Measurements from ENCODE around the gene POLR3GL. TPM values are rescaled to one million over a fixed set of nuclear protein-coding genes. Genes with fewer than 3 reads are reported as not detected.

Gene POLR3GL
- total and polyA plus RNA-seq, 10 of the 15 experiments (the other 5 are each of a cell fraction or from before 2014, with no cell fraction given), result 12.8 to 47.0 (median 26.6) TPM

GRCh38 chr1:145996433-145997015 is 32.0 kb downstream of the POLR3GL start, which contains the start of gene TXNIP (continued):
- TF ChIP-seq RB1 (IDR thresholded peaks at IDR 0.05; ENCODE audit: borderline replicate concordance) (no peak), SUPT20H (IDR thresholded peaks at IDR 0.05; ENCODE audit: borderline replicate concordance, control insufficient read depth, low read depth, low read length) (no peak), ESRRA (IDR thresholded peaks at IDR 0.05; ENCODE audit: low read length) (0 out of 2 replicates have a peak, but pooled peaks have one; percentile 32), HDAC6 (IDR thresholded peaks at IDR 0.05; ENCODE audit: unreplicated experiment) (no peak), EGR1 (IDR thresholded peaks at IDR 0.05; ENCODE audit: borderline replicate concordance in 1 of 2, low read depth in 2 of 2, low read length in 2 of 2) (peak in 1 of 2 experiments; percentile 44; a peak in 1 of 3 replicates)

GRCh38 chr1:145997016-145997717 is 32.7 kb downstream of the POLR3GL start:
- POLR2A ChIA-PET, result interaction anchor here (0.5 to 4.1 kb wide), 9 partner anchors 8 to 139 kb away, joined by 3 to 82 read pairs (median 8); partner anchors contain the start of genes ANKRD34A, LIX1L, PIAS3 and POLR3GL
- peak; percentile 63 for ATAC-seq
- H2AFZ ChIP-seq (ENCODE audit: control insufficient read depth, low read depth, low read length), result peak overlapping the region; percentile 77
- peaks cover 15% of the 10 kb centered on the region for H3K79me2 ChIP-seq (ENCODE audit: control insufficient read depth, insufficient read depth, low read length)
- BruUV-seq (replicated peaks), result TSS peak; percentile 99
- H4K20me1 ChIP-seq (ENCODE audit: control insufficient read depth, insufficient read depth), result no peaks in the 10 kb centered on the region
- H3K27me3 ChIP-seq (replicated peaks in 1 of 2; ENCODE audit: control insufficient read depth in 2 of 2, insufficient read depth in 2 of 2, low read length in 1 of 2), result no peaks in the 10 kb centered on the region
- CTCF ChIA-PET, result interaction anchor here (0.7 to 12.2 kb wide), 8 partner anchors 10 to 152 kb away, joined by 3 to 196 read pairs (median 4); partner anchors contain the start of genes ANKRD34A, LIX1L, NUDT17 and POLR3GL
- peaks cover 8% of the 10 kb centered on the region for H3K4me1 ChIP-seq (ENCODE audit: control insufficient read depth, insufficient read depth, low read length)
- intact Hi-C loops (cut with micrococcal nuclease; ENCODE audit: unreplicated experiment) (no loop called here), in situ Hi-C loops (cut with MboI) (no loop called here)
- H3K9me3 ChIP-seq (replicated peaks; ENCODE audit: control insufficient read depth, insufficient read depth, low read length), result no peaks in the 10 kb centered on the region
- peak overlapping the region; percentile 81 for H3K4me3 ChIP-seq
- peak overlapping the region; percentile 82 for H3K27ac ChIP-seq (ENCODE audit: control insufficient read depth, insufficient read depth)
- H3K4me2 ChIP-seq (ENCODE audit: control insufficient read depth, insufficient read depth), result peak overlapping the region; percentile 86
- RAD21 ChIA-PET (ENCODE audit: unreplicated experiment), result interaction anchor here (0.9 to 7.4 kb wide), 5 partner anchors 10 to 39 kb away, joined by 3 to 100 read pairs (median 6); partner anchors contain the start of gene LIX1L
- DNase-seq (ENCODE audit: low read depth, low spot score), result no peak
- SMC1A ChIA-PET (ENCODE audit: uncharacterized antibody, unreplicated experiment), result interaction anchor here (0.6 to 12.5 kb wide), 6 partner anchors 8 to 118 kb away, joined by 3 to 244 read pairs (median 5); partner anchors contain the start of gene POLR3GL
- FAIRE-seq, result no peak
- H3K9ac ChIP-seq (ENCODE audit: control insufficient read depth, insufficient read depth, low read length), result peak overlapping the region; percentile 75
- peaks cover 0 to 3% of the 10 kb centered on the region in 2 experiments; a peak in 2 of 4 replicates for H3K36me3 ChIP-seq (ENCODE audit: control insufficient read depth in 2 of 2, insufficient read depth in 2 of 2, low read length in 1 of 2)
- WGBS (ENCODE audit: insufficient coverage, insufficient replicate concordance, low lambda C conversion rate, missing lambda C conversion rate), result 0% methylated on average over 12 of the region's 12 CpGs
- TF ChIP-seq KDM1A (IDR thresholded peaks at IDR 0.05; ENCODE audit: borderline replicate concordance) (no peak), EED (IDR thresholded peaks at IDR 0.05; ENCODE audit: low read depth) (peak; percentile 69), RAD21 (IDR thresholded peaks at IDR 0.05; ENCODE audit: insufficient read depth, low read depth, low read length) (no peak), MYC (IDR thresholded peaks at IDR 0.05; ENCODE audit: insufficient read depth, insufficient read length, insufficient replicate concordance, low read length, severe bottlenecking) (no peak), BACH1 (IDR thresholded peaks at IDR 0.05; ENCODE audit: borderline replicate concordance) (0 out of 2 replicates have a peak, but pooled peaks have one; percentile 20), RFX5 (IDR thresholded peaks at IDR 0.05; ENCODE audit: low read depth, low read length) (no peak), SRF (IDR thresholded peaks at IDR 0.05; ENCODE audit: low read depth in 2 of 2, low read length in 2 of 2) (no peak), HDAC2 (IDR thresholded peaks at IDR 0.05) (no peak), NR2C2 (IDR thresholded peaks at IDR 0.05; ENCODE audit: borderline replicate concordance, control insufficient read depth, insufficient read length, low read depth) (no peak)
- TF ChIP-seq, protein P1, sequence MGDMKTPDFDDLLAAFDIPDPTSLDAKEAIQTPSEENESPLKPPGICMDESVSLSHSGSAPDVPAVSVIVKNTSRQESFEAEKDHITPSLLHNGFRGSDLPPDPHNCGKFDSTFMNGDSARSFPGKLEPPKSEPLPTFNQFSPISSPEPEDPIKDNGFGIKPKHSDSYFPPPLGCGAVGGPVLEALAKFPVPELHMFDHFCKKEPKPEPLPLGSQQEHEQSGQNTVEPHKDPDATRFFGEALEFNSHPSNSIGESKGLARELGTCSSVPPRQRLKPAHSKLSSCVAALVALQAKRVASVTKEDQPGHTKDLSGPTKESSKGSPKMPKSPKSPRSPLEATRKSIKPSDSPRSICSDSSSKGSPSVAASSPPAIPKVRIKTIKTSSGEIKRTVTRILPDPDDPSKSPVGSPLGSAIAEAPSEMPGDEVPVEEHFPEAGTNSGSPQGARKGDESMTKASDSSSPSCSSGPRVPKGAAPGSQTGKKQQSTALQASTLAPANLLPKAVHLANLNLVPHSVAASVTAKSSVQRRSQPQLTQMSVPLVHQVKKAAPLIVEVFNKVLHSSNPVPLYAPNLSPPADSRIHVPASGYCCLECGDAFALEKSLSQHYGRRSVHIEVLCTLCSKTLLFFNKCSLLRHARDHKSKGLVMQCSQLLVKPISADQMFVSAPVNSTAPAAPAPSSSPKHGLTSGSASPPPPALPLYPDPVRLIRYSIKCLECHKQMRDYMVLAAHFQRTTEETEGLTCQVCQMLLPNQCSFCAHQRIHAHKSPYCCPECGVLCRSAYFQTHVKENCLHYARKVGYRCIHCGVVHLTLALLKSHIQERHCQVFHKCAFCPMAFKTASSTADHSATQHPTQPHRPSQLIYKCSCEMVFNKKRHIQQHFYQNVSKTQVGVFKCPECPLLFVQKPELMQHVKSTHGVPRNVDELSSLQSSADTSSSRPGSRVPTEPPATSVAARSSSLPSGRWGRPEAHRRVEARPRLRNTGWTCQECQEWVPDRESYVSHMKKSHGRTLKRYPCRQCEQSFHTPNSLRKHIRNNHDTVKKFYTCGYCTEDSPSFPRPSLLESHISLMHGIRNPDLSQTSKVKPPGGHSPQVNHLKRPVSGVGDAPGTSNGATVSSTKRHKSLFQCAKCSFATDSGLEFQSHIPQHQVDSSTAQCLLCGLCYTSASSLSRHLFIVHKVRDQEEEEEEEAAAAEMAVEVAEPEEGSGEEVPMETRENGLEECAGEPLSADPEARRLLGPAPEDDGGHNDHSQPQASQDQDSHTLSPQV (IDR thresholded peaks at IDR 0.05), result no peak

Measured in GM12878 (cell line).